Jurkat, Clone E6-1 (cell line): ENCODE results near the gene DLAT.
"Not testable (repeated sequence)": the region's sequence is repeated elsewhere in the genome, so short reads cannot be mapped to it uniquely, and the experiment has no call there.

Source experiments
- DNase-seq: peaks from one replicate; pipeline ENCODE4 v3.0.0-alpha.2; 2011; ENCODE audit warnings: low read depth, low spot score
- H3K4me3 ChIP-seq: 2 replicates; pipeline ENCODE4 v1.5.1; 2011; ENCODE audit warnings: mild to moderate bottlenecking, low read length, control low read depth, moderate library complexity

Gene DLAT

GRCh38 chr11:112002491-112003216 is 22.6 kb upstream of the DLAT start:
- no peak overlapping the region for H3K4me3 ChIP-seq
- DNase-seq, result no peak

- H3K4me3 ChIP-seq, result no peak overlapping the region
- DNase-seq, result peak; percentile 42
Observed at GRCh38 chr11:112004389-112004788, 20.8 kb upstream of the DLAT start.

GRCh38 chr11:112005422-112006094 is 19.6 kb upstream of the DLAT start:
- DNase-seq, result no peak
- H3K4me3 ChIP-seq, result no peak overlapping the region

GRCh38 chr11:112006095-112006441 is 19.1 kb upstream of the DLAT start:
- not testable (repeated sequence) for DNase-seq, H3K4me3 ChIP-seq

- DNase-seq, H3K4me3 ChIP-seq: not testable (repeated sequence)
Observed at GRCh38 chr11:112011451-112011850, 13.8 kb upstream of the DLAT start.

GRCh38 chr11:112012874-112013273 is 12.3 kb upstream of the DLAT start:
- H3K4me3 ChIP-seq, result no peak overlapping the region
- DNase-seq, result no peak

- DNase-seq, result no peak
- no peak overlapping the region for H3K4me3 ChIP-seq
Observed at GRCh38 chr11:112013497-112014164, 11.6 kb upstream of the DLAT start.

- no peak overlapping the region for H3K4me3 ChIP-seq
- no peak for DNase-seq
Observed at GRCh38 chr11:112016088-112016764, 9.0 kb upstream of the DLAT start.

- DNase-seq, result no peak
- H3K4me3 ChIP-seq, result no peak overlapping the region
Observed at GRCh38 chr11:112016765-112017376, 8.3 kb upstream of the DLAT start.

GRCh38 chr11:112017538-112017937 is 7.7 kb upstream of the DLAT start:
- H3K4me3 ChIP-seq, result no peak overlapping the region
- DNase-seq, result no peak

- no peak for DNase-seq
- no peak overlapping the region for H3K4me3 ChIP-seq
Observed at GRCh38 chr11:112019066-112019465, 6.1 kb upstream of the DLAT start.

GRCh38 chr11:112023104-112023503 is 2.1 kb upstream of the DLAT start:
- DNase-seq, result no peak
- H3K4me3 ChIP-seq, result no peak overlapping the region

- DNase-seq, result peak; percentile 51
- peak overlapping the region; percentile 96 for H3K4me3 ChIP-seq
Observed at GRCh38 chr11:112024178-112024772, 933 bp upstream of the DLAT start.

- DNase-seq, result no peak
- H3K4me3 ChIP-seq, result peak overlapping the region; percentile 96
Observed at GRCh38 chr11:112025707-112026106, 499 bp downstream of the DLAT start.

- not testable (repeated sequence) for DNase-seq, H3K4me3 ChIP-seq
Observed at GRCh38 chr11:112026784-112027410, 1.7 kb downstream of the DLAT start.

- no peak overlapping the region for H3K4me3 ChIP-seq
- no peak for DNase-seq
Observed at GRCh38 chr11:112029460-112029859, 4.3 kb downstream of the DLAT start.

GRCh38 chr11:112033902-112034301 is 8.7 kb downstream of the DLAT start:
- no peak for DNase-seq
- no peak overlapping the region for H3K4me3 ChIP-seq

GRCh38 chr11:112037527-112037926 is 12.3 kb downstream of the DLAT start:
- no peak overlapping the region for H3K4me3 ChIP-seq
- DNase-seq, result peak; percentile 28
